Measurements from ENCODE around the gene CLHC1. TPM values are rescaled to one million over a fixed set of nuclear protein-coding genes. Genes with fewer than 3 reads are reported as not detected.

Gene CLHC1
- total RNA-seq (2022; extraction: Qiagen RNA extraction; ENCODE audit: low read depth), result 1.5 to 2.7 TPM (median 1.9 TPM) in 5 replicates

DNA sequence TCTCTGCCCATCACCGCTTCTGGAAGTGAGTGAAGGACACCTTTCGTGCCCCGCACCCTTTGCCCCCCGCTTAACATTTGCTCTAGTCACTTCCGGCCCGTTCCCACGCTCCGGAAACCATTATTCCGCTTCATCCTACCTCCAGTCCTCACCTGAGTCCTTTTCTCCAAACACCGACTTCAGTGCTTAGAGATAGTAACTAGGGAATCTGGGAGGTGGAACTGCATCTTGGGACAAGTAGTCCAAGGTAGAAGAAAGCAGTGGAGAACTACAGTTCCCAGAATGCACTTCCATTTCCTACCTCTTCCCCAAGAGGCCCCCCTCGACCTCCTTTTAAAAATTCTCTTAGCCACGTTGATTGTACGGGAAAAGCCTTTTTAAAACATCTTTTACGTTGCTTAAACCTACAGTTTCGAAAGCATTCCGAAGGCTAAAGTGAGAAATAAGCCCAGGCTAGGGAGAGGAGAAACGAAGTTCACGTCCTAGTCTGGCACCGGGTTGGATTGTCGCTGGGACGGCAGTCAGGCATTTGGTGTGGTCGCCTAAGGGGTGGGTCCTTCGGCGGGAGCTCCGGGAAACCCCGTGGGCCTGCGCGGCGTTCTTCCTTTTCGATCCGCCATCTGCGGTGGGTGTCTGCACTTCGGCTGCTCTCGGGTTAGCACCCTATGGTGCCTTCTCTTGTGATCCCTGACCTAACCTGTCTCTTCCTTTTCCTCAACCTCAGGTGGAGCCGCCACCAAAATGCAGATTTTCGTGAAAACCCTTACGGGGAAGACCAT, at the start of gene CLHC1, which contains the start of gene RPS27A:
Gene CLHC1, minus strand, starts transcription at position 210 of the 779 bp plus-strand sequence. CDS start 9,882 bp downstream, outside the sequence.
Gene RPS27A, plus strand, starts transcription at position 605 of the 779 bp plus-strand sequence. Its CDS starts 137 bp downstream, at position 742.

DNA sequence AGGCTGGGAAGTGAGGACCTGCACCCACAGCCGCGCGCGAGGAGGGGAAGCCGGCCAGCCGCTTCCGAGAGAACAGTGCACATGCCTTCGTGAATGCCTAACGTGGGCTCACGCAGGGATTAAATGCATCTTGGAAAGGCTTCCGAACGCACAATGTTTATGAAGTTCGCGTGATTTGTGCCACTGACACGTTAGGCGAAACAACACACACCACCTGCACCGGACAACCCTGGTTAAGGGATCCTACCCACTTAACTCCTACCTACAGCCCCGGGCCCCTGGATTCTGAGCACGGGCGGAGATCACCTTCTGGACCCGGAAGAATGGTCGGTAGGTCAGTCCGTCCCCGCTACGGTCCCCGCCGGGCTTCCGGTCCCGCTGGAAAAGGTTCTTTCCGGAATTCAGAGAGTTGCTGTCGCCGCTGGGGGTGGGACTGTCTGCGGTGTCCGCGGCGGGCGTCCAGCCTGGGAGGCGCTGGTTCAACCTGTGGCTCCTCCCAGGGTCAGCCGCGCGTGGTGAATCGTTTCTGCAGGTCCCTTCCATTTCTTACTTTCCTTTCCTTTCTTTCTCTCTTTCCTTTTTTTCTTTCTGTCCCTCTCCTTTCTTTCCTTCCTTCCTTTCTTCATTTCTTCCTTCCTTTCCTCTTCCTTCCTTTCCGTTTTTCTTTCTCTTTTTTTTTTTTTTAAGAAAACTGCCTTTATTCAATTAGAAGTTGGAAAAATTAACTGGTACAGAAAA, 37.0 kb upstream of the CLHC1 start, which contains the start of gene MTIF2:
Gene MTIF2, minus strand, starts transcription at position 325 of the 738 bp plus-strand sequence. CDS start 5,373 bp downstream, outside the sequence.

Other genes with a start within 250 kb of the CLHC1 start
- gene RTN4, start 181.8 kb downstream of the CLHC1 start, total RNA-seq (2022; extraction: Qiagen RNA extraction; ENCODE audit: low read depth), result 411 to 527 TPM (median 509 TPM) in 5 replicates
- gene RPS27A, start 395 bp upstream of the CLHC1 start, total RNA-seq (2022; extraction: Qiagen RNA extraction; ENCODE audit: low read depth), result 2,546 to 3,421 TPM (median 2,856 TPM) in 5 replicates
- gene MTIF2, start 36.9 kb upstream of the CLHC1 start, total RNA-seq (2022; extraction: Qiagen RNA extraction; ENCODE audit: low read depth), result 38.1 to 46.5 TPM (median 41.3 TPM) in 5 replicates
- 17.6 to 27.6 TPM (median 24.1 TPM) in 5 replicates for gene CCDC88A, start 187.6 kb upstream of the CLHC1 start, total RNA-seq (2022; extraction: Qiagen RNA extraction; ENCODE audit: low read depth)

All from A549 treated with GW870086 at 1 μM for 4 hours (cell line).